GM12873 (cell line): Measurements from ENCODE around the gene PRL.

ENCODE experiments used
- TF ChIP-seq, protein P1 (sequence below): IDR thresholded peaks from 2 replicates; pipeline ENCODE4 v1.5.1; 2012; ENCODE audit warnings: low read depth, mild to moderate bottlenecking, moderate library complexity, low read length, control low read depth; ENCODE audit not compliant: insufficient read depth; ENCODE audit errors: missing control alignments

Gene PRL

DNA sequence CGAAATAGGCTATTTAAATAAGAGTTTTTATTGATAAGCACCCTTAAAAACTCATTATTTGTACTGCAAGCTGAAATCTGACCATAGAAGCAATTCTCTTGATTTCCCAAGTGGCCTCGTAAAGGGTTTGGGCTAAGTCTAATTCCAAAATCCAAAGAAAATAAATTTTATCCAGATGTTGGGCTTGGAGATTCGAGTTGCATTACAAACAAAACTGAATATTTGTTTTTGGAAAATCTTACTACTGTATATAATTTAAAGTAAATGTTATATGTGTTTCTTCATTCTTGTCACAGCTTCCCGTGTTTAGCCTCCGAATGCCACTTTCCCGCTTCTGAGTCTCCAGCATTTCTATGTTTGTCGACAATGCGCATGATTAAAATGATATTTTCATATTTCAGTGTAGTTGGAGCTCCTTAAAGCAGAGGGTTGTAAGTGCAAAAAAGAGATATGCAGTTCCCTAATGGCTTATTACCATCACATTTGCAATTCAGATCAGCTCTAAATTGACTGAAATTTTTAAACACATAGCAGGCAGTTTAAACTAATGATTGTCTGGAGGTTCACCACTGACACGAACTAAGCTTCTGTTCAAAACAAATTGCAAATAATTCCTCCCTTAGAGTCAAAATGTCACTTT, 47.0 kb downstream of the PRL start:
- TF ChIP-seq, protein P1, sequence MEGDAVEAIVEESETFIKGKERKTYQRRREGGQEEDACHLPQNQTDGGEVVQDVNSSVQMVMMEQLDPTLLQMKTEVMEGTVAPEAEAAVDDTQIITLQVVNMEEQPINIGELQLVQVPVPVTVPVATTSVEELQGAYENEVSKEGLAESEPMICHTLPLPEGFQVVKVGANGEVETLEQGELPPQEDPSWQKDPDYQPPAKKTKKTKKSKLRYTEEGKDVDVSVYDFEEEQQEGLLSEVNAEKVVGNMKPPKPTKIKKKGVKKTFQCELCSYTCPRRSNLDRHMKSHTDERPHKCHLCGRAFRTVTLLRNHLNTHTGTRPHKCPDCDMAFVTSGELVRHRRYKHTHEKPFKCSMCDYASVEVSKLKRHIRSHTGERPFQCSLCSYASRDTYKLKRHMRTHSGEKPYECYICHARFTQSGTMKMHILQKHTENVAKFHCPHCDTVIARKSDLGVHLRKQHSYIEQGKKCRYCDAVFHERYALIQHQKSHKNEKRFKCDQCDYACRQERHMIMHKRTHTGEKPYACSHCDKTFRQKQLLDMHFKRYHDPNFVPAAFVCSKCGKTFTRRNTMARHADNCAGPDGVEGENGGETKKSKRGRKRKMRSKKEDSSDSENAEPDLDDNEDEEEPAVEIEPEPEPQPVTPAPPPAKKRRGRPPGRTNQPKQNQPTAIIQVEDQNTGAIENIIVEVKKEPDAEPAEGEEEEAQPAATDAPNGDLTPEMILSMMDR = no peak

- TF ChIP-seq, protein P1 = no peak
Observed at GRCh38 chr6:22248513-22249308, 48.1 kb downstream of the PRL start.

GRCh38 chr6:22247916-22248482, 48.8 kb downstream of the PRL start:
- TF ChIP-seq, protein P1 = no peak

DNA sequence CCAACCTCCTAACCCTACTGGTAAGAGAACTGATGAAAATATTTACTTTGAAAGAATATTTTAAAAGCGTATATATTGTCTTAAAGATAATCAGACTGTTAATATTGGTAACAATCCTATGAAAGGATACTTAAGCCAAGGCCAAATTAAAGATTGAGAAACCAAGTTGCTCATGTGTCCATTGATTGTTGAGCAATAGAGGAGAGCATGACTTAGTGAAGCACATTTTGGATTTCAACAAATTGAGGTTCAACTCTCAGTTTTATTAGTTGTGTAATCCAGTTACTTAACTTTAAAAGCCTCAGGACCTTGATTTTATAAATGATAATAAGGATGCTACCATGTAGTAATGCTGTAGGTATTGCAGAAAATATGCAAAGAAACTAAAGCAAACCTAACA, 56.8 kb downstream of the PRL start:
- TF ChIP-seq, protein P1 = no peak

GRCh38 chr6:22239261-22239921, 57.4 kb downstream of the PRL start:
- TF ChIP-seq, protein P1 = no peak

GRCh38 chr6:22238861-22239260, 58.0 kb downstream of the PRL start:
- TF ChIP-seq, protein P1 = no peak

- TF ChIP-seq, protein P1 = no peak
Observed at GRCh38 chr6:22237526-22237925, 59.3 kb downstream of the PRL start.
